B cell (primary cell): Measurements from ENCODE around the gene C14orf39.

Experiments
- CTCF ChIP-seq: fragments of 200-600 bp; IDR thresholded peaks from one replicate; pipeline ENCODE4 v1.8.0; 2022; ENCODE audit warnings: antibody characterized with exemption, mild to moderate bottlenecking
- EZH2 ChIP-seq: IDR thresholded peaks from 2 replicates; pipeline ENCODE4 v1.6.1; 2012; ENCODE audit warnings: borderline replicate concordance, low read depth, mild to moderate bottlenecking, moderate library complexity, low read length; ENCODE audit not compliant: insufficient read depth, poor library complexity, severe bottlenecking

- TF ChIP-seq CTCF (no peak), EZH2 (no peak)
These were observed 22.5 kb upstream of the C14orf39 start for GRCh38 chr14:60508363-60508706.
